Right lobe of liver (tissue), 4 donors: ENCODE measurements around the gene ABCB8.

Source experiments
- CTCF ChIP-seq, 4 donors: fragments of 200-600 bp in 3 of 4; fragments of 450-650 bp in 1 of 4; IDR thresholded peaks; one replicate each; pipeline versions ENCODE4 v1.5.1 to v1.8.0; 2016 to 2022; ENCODE audit warnings: antibody characterized with exemption in 4 of 4, mild to moderate bottlenecking in 2 of 4
- POLR2A ChIP-seq: fragments of 450-650 bp; IDR thresholded peaks from one replicate; pipeline ENCODE4 v1.6.1; 2017; ENCODE audit warnings: antibody characterized with exemption, mild to moderate bottlenecking
- donor health status: DM: no; HTN: no; CAD: no.
- donor health status: DM: no; HTN: no; CAD: no.
- donor health status: DM: no; HTN: yes; CAD: no.

GRCh38 chr7:150979713-150980390, 48.4 kb upstream of the ABCB8 start:
- TF ChIP-seq CTCF (IDR thresholded peaks at IDR 0.05) (no peak), POLR2A (no peak)
